ENCODE measurements around the gene CHRM4.

DNA sequence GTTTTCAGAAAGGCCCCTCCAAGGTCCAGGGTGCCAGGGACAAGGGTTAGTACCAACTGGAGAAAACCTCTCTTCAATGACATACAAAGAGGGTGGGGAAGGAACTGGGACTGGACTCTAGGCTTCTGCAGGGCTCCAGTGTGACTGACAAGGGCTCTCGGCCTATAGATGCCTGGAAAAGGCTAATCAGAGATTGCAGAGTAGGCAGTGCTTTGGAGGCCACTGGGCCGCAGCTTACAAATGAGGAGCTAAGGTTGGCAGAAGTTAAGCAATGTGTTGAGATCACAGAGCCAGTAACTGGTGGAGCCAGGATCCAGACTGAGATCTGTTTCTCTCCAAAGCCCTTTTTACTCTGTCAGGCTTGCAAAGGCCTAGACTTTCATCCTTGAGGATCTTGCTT is 51.8 kb downstream of the CHRM4 start:
- TF ChIP-seq POLR2A (IDR thresholded peaks at IDR 0.05) (no peak), CTCF (IDR thresholded peaks at IDR 0.05) (no peak)

Data from body of pancreas (tissue), 4 donors.